T-helper 1 cell treated with Interleukin-12 subunit alpha and Interleukin-12 subunit beta and Interleukin-4 antibody, amounts not matched to agents 30 ng/mL and 1 ng/mL, for 36 hours (primary cell): Measurements from ENCODE around the gene NDUFC2. TPM values are rescaled to one million over a fixed set of nuclear protein-coding genes. Genes with fewer than 3 reads are reported as not detected.

Experiments
- intact Hi-C: fragments of 100-400 bp; cut with micrococcal nuclease; formaldehyde crosslinking; loops from one replicate; pipeline ENCODE4 v1.15.1; 2024
- total RNA-seq: library from RNA; stranded (reverse); gene quantifications from 2 replicates; pipeline ENCODE4 v1.2.3, GENCODE V29; 2022

The NDUFC2 gene
- total RNA-seq, 1 donor from 2014 or later = 204 TPM

DNA sequence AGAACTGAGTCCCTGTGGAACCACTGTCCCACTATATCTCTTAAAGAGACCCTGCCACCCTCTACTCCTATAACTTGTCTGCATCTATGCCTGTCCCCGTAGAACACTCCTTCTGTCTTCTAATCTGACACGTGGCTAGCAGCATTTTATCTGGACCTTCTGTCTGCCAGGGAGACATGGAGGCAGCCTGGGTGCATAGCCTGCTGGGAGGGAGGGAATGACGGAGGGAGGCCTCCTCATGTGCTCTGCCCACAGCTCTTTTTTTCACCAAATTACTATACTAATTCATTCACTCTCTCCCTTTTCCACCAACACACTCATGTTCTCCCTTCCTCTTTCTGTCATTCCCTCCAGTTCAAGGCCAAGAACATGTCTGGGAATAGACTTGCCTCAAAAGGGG is 23.6 kb downstream of the NDUFC2 start:
- intact Hi-C loops = no loop called here

DNA sequence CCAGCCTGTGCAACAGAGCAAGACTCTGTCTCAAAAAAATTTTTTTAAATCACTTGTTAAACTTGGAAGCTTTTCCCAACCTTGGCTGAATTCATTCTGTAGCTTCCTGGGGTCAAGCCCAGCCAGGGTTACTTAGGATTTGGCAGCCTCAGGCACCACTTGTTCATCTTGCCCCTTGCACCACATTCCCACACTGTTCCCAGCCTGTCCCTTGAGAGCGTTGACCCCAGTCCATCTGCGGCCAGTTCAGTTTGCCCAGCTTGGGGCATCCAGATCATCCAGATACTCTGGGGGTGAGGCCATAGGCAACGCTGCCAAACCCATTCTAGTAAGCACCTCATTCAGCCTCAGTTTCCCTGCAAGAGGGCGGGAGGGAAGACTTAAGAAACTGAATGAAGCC is 24.7 kb downstream of the NDUFC2 start:
- intact Hi-C loops = no loop called here

DNA sequence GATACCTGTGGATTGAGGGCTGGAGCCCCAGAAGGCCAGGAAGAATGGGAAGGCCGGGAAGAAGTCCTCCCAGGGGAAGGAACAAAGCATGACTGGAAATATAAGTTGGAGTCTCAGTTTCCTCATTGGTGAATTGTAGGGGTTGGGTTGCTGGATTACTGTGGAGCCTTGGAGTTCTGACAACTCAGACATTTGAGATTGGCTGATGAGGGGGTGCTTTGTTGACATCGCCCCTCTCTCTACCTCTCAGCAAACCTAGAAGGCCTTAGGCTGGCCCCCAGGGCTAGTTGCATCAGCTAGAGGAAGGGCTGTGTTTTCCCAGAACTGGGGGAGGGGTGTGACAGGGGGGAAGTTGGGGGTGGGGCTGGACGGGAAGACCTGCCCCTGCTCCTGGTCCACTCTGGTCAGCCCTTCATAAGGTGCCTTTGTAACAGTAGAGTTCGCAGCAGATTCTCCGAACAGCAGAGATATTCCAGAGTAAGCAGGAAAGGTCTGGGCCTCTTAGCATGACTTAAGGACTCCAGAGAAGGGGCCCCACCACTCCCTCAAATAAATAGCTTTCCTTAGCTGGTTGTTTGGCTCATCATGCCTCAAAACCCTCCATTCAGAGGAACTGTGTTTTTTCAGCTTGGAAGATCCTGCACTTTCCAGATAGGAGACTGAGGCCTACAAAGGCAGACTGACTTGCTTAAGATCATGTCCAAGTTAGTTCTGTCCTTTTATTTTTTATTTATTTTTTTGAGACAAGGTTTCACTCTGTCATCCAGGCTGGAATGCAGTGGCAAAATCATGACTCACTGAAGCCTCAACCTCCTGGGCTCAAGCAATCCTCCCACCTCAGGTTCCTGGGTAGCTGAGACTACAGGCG is 28.5 kb downstream of the NDUFC2 start:
- intact Hi-C loops = no loop called here

DNA sequence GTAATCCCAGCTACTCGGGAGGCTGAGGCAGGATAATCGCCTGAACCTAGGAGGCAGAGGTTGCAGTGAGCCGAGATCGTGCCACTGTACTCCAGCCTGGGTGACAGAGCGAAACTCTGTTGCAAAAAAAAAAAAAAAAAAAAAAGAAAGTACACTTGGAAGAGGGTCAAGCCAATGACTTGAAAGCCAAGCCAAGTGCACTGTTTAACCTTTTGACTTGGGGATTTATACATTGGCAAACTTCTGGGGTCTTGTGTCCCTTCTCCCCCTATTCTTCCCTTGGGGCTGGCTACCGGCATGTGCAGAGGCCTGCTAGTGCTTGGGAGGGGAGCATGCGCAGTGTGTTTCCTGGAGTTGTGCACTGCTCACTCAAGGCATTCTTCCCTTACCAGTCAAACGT is 30.3 kb downstream of the NDUFC2 start:
- intact Hi-C loops = loop anchor here (10.0 kb wide), 1 partner anchor 415 kb away; the partner anchor contains the start of gene CLNS1A

DNA sequence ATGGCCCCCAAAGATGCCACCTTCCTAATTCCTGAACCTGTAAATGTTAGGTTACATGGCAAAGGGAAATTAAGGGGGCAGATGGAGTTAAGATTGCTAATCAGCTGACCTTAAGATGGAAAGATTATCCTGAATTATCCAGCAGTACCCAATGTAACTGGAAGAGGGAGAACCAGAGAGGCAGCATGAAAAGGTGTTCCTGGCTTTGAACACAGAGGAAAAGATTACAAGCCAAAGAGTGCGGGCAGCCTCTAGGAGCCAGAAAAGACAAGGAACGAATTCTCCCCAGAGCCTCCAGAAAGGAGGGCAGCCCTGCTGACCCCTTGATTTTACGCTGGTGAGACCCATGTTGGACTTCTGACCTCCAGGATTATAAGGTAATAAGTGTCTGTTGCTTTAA is 31.1 kb downstream of the NDUFC2 start:
- intact Hi-C loops = loop anchor here (10.0 kb wide), 1 partner anchor 414 kb away; the partner anchor contains the start of gene CLNS1A

DNA sequence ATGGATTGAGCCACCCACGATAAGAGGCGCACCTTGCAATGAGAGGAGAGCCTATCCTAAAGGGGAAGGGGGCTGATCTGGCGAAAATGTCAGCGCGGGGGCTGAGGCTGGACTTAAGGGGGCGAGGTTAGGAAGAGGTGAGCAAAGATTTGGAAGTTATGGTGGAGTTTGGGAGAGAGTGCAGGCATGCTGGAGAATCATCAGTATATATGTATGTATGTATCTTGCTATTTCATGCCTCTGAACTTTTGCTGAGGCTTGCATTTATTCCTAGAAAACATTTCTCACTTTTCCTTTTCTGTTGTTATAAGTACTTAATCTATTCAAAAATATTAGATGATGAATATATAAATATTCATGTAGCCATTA is 33.2 kb downstream of the NDUFC2 start:
- intact Hi-C loops = loop anchor here (1.0 to 10.0 kb wide), 4 partner anchors 52 to 412 kb away; partner anchors contain the start of genes CLNS1A, INTS4 and RSF1

DNA sequence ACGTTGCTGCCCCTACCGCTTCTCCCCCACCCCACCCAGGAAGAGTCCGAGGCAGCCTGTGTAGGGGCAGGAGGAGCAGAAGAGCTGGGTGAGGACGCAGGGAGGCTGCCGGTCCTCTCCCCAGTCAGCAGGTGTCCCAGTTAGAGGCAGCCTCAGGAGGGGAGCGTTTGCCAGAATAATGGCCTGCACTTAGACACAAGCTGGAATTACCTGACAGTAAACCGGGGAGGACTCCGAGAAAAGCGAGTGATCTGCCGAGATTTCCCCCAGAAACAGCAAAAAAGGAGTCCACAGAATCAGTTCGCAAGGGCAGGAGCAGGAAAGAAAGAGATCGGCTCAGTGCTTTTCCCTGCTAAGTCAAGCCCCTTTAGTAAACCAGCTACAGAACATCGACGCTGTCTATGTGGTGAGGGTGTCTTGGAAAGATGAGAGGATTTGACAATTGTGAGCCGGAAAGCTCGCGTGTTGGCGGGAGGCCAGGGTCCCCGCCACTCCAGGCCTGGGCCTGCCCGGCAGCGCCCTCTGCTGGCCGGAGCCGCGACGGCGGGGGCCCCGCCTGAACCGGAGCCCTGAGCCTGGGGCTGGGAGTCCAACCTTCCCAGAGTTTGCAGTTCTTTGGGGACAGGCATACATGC is 33.7 kb downstream of the NDUFC2 start:
- intact Hi-C loops = loop anchor here (1.0 to 10.0 kb wide), 4 partner anchors 51 to 411 kb away; partner anchors contain the start of genes CLNS1A, INTS4 and RSF1

DNA sequence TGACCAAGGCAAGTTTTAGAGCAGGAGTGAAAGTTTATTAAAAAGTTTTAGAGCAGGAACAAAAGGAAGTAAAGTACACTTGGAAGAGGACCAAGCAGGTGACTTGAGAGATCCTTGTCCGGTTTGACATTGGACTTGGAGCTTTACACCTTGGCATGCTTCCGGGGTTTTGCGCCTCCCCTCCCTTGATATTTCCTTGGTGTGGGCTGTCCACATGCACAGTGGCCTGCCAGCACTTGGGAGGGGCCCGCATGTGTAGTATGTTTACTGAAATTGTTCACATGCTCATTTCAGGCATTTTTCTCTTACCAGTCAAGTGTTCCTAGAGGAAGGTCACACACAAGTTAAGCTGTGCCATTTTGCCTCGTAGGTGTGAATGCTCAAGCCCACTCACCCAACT is 35.0 kb downstream of the NDUFC2 start:
- intact Hi-C loops = loop anchor here (10.0 kb wide), 1 partner anchor 410 kb away; the partner anchor contains the start of gene CLNS1A

DNA sequence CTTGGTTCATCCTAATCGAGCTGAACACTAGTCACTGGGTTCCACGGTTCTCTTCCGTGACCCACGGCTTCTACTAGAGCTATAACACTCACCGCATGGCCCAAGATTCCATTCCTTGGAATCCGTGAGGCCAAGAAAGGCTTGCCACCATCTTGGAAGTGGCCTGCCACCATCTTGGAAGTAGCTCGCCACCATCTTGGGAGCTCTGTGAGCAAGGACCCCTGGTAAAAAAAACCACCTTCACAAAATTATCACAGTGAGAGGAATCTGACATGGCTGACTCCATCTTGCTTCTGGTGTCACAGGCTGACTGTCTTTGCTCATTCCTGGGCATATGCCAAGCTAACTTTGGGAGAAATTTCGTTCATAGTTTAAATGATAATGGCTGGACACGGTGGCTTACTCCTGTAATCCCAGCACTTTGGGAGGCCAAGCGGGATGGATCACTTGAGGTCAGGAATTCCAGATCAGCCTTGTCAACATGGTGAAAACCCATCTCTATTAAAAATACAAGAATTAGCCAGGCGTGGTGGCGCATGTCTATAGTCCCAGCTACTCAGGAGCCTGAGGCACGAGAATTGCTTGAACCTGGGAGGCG is 37.7 kb downstream of the NDUFC2 start:
- intact Hi-C loops = loop anchor here (10.0 kb wide), 1 partner anchor 407 kb away; the partner anchor contains the start of gene CLNS1A

DNA sequence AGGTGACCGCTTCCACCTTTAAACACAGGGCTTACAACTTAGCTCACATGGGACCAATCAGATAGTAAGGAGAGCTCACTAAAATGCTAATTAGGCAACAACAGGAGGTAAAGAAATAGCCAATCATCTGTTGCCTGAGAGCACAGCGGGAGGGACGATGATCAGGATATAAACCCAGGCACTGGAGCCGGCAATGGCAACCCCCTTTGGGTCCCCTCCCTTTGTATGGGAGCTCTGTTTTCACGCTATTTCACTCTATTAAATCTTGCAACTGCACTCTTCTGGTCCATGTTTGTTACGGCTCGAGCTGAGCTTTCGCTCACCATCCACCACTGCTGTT is 38.3 kb downstream of the NDUFC2 start:
- intact Hi-C loops = loop anchor here (10.0 kb wide), 1 partner anchor 407 kb away; the partner anchor contains the start of gene CLNS1A

DNA sequence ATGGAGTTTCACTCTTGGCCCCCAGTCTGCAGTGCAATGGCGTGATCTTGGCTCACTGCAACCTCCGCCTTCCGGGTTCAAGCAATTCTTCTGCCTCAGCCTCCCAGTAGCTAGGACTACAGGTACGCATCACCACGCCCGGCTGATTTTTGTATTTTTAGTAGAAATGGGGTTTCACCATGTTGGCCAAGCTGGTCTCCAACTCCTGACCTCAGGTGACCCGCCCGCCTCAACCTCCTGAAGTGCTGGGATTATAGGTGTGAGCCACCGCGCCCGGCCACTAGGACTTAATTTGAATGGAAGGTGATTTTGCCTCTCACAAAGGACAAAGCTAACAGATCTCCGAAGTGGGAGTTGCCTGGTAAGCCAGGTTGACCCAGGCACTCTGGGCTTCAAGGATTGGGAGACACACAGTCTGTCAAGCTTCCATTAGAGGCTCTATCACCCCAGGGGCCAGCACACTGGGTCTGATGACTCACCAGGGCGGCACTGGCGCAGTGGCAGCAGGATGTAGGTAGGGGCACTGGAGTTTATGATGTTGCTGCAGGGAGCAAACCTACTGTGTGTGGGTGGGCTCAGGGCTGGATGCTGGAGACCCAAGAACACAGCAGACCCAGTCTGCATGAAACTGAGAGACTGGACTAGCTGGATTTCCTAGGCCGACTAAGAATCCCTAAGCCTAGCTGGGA is 38.8 kb downstream of the NDUFC2 start:
- intact Hi-C loops = loop anchor here (10.0 kb wide), 1 partner anchor 406 kb away; the partner anchor contains the start of gene CLNS1A

DNA sequence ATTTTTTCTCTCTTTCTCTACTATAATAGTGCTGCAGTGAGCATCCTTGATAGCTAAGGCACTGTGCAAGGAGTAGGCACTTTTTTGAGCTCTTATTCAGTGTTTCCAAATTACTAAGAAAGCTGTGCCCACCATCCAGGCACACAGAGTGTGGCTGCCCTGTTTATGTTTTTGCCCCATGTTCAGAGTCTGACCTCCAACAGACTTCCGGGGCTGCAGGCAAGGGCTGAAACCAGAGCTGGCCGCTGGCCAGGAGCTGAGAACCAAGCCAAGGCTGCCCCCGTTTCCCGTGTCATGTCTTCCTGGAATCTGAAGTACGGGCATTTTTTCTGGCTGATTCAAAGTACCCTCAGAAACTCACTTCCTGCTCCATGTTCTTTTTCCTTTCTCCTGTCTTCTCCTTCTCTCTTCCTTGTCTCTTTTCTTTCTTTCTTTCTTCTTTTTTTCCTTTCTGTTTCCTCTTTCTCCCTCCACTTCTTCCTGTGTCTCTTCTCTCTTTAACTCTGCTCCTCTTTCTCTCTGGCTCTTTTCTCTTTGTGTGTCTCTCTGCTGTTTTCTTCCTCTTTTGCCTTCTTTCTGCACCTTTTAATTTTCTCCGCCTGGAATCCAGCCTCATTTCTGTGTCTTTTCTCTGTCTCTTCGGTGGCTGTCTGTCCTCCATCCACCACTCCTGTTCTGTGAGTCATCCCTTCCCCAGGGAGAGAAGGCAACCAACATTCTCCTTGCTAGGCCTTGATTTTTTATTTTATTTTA is 39.6 kb downstream of the NDUFC2 start:
- intact Hi-C loops = loop anchor here (10.0 kb wide), 1 partner anchor 405 kb away; the partner anchor contains the start of gene CLNS1A

DNA sequence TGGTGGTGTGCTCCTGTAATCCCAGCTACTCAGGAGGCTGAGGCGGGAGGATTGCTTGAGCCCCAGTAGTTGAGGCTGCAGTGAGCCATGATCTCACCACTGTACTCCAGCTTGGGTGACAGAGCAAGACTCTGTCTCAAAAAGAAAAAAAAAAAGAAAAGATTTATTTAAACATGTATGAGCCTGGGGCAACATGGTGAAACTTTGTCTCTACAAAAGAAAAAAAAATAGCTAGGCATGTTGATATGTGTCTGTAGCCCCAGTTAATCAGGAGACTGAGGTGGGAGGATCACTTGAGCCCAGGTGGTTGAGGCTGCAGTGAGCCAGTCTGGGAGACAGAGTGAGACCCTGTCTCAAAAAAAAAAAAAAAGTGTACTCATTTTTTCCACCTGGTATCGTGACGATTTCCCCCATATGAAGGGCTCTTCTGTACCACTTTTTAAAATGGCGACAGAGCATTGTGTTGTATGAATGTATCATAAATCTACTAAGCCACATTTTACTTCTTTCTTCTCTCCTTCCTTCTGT is 40.2 kb downstream of the NDUFC2 start:
- intact Hi-C loops = no loop called here

DNA sequence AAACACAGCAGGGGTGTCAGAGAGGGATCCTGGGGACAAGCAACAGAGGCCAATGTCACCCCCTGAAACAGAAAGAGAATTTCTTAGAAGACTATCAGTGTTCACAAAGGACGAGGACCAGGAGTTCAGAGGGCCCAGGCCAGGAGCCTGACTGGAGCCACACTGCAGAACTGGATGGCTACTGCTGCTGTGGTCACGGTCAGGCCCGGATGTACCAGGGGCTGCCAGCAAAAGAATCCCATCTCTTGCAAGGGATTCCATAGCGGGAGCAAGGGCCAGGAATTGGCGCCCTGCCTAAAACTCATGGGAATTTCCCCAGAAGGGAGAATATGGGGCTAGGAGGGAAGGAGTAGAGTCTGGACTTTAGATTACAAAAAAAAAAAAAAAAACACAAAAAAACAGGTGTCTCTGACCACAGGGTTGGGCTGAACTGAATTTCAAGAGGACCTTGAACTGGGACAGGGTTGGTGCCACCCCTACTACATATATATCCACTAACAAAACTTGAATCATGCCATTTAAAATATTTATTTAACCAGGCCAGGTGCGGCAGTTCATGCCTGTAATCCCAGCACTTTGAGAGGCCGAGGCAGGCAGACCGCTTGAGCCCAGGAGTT is 40.9 kb downstream of the NDUFC2 start:
- intact Hi-C loops = no loop called here

DNA sequence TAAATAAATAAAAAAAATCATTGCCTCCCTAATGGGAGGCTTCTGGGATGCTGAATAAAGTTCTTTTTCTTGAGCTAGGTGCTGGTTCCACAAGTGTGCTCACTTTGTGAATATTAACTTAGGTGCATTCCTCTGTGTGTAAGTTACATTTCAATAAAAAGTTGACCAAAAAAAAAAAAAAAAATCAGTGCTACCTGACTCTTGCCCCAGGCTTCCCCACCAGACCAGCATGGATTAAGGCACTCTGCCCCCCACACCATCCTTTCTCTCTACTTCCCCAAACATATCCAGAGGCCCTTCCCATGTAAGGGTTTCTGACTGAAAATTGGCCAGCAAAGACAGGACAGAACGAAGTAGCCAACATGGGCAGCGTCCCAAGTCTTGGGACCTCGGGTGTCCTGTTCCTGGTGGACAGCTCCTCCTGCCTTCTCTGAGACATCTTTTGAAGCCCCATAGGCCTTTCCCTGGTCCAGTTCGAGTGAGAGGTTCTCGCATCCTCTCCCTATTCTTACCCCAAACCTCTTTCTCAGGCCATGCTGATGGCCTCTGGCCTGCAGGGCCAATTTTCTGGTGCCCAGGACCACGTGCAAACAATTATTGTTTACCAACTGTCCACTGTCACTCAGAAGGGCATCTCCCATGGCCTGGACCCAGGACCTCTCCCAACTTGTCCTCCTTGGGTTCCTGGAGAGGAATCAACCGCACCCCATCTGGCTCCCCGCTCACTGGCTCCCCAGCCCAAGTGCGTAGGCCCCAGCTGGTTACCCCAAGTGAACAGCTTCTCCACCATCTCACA is 41.6 kb downstream of the NDUFC2 start:
- intact Hi-C loops = no loop called here

DNA sequence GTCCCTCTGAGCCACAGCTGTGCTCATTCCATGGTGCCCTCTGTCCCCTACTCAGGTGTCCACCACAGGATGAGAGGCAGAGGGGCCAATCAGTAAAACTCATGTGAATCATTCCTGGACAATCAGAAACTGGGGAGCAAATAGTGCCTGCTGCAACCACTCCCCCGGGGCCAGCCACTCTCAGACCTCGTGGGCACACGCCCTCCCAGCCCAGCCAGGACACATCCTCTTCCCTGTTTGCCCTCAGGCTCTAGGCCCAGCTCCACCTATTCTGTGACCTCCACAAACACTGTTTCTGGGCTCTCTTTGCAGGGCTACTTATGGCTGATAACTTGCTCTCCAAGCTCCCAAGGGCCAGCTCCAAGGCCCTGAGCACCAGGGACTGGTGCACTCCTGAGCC is 42.6 kb downstream of the NDUFC2 start:
- intact Hi-C loops = no loop called here

DNA sequence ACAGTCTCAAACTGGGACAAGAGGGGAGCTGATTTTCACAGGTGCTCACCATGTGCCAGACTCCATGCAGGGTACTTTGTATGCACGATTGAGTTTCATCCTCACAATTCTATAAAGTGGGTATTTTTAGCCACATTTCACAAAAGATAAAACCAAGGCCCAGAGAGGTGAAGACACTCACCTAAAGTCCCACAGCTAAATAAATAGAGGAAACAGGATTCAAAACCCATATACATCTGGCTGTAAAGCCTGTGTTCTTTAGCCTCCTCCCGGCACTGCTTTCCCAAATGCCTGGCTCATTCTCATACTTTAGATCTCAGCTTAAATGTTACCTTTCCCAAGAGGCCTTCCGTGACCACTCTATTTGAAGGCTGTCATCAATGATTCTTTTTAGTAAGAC is 43.3 kb downstream of the NDUFC2 start:
- intact Hi-C loops = no loop called here

DNA sequence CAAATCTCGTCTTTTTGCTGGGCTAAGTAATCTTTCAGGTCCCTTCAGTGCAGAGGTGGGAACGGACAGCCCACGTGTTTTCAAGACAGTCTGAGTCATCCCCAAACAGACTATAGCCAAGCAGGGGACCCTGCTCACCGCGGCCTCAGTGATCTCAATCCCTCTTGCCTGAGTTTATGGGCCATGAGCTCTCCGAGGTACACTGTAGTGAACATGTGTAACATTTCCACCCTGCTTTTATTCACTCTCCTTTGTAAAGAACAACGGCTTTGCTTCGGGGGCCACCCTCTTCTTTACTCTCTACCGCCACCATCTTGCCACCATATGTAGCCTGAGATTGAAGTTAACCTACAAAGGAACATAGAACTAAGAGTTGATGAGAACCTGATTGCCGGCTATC is 45.0 kb downstream of the NDUFC2 start:
- intact Hi-C loops = no loop called here

DNA sequence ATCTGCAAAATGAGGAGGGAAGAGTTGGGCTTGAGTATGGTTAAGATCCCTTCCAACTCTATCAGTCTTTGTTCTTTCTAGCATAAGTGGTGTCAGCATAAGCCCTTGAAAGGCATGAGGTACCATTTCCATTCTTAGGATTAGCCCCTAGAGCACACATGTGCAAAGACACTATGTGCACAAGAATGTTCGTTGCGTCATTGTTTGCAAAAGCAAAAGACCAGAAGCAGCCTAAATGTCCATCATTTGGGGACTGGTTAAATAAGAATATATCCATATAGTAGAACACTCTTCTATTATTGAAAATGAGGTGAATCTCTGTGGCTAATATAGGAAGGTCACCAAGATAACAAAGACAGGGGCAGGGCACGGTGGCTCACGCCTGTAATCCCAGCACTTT is 46.6 kb downstream of the NDUFC2 start:
- intact Hi-C loops = no loop called here
